Activated T-helper 17 cell treated with anti-CD3 and anti-CD28 coated beads, Interleukin-2, amount 50 U/mL, for 72 hours (primary cell): ENCODE results near the gene OTULIN. TPM values are rescaled to one million over a fixed set of nuclear protein-coding genes. Genes with fewer than 3 reads are reported as not detected.

Experiments
- ATAC-seq: fragments of 150-1000 bp; cut with Tn5 transposase; replicated peaks from 2 replicates; pipeline ENCODE4 v1.10.0; 2021; ENCODE audit warnings: mild to moderate bottlenecking, moderate library complexity
- H3K27ac Mint-ChIP-seq: one replicate; pipeline ENCODE4 v1.8.0; 2022; ENCODE audit warnings: mixed read lengths
- H3K27me3 Mint-ChIP-seq: one replicate; pipeline ENCODE4 v1.8.0; 2022; ENCODE audit warnings: mixed read lengths
- H3K36me3 Mint-ChIP-seq: one replicate; pipeline ENCODE4 v1.8.0; 2022; ENCODE audit warnings: low read depth, mild to moderate bottlenecking, mixed read lengths
- H3K4me1 Mint-ChIP-seq: one replicate; pipeline ENCODE4 v1.8.0; 2022; ENCODE audit warnings: mixed read lengths
- H3K4me3 Mint-ChIP-seq: one replicate; pipeline ENCODE4 v1.8.0; 2022; ENCODE audit warnings: mild to moderate bottlenecking, mixed read lengths
- H3K9me3 Mint-ChIP-seq: one replicate; pipeline ENCODE4 v1.8.0; 2022; ENCODE audit warnings: mixed read lengths
- total RNA-seq, 2 donors: library from RNA; stranded (reverse); gene quantifications; one replicate each; pipeline ENCODE4 v1.2.3, GENCODE V29; 2022

The OTULIN gene
- total RNA-seq, 2 donors from 2014 or later, result 67.2 to 73.9 TPM

DNA sequence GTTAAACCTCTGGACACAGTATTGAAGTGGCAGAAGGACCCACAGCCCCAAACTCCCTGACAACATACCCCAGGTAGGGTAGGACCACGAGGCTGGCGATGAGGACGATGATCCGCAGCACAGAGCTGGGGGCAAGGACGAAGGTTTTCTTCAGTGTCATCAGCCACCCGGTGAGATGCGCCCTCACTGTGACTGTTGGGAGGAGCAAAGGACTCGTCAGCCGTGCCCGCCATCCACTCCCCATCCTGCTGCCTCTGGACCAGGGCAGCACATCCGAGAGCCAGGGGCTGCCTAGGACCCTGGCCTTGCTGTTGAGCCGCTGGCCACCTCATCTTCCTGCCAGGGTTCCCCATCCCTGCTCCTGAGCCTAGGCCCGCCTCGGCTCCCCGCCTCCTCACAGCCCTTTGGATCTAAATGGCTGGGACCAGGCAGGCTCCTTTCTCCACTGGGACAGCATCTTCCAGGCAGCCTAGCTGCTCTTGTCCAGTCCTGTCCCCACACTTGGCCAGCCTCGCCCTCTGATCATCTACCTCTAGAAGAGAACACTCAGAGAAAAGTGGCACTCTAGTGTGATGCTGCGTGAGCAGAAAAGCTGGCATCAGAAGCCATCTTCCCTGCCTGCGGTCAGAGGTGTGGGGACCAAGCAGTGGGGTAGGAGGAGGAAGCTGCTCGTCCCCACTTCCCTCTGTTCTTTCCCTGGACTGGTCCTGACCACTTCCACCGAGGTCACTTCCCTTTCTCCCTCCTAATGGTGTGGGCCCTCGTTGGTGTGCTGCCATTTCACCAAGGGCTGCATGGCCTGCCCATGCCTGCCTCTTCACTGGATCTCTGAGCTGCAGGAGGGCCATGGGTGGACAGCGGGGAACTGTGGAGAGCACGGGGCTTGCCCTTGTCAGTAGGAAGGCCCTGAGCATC is 49.2 kb downstream of the OTULIN start:
- H3K27me3 Mint-ChIP-seq, result no peaks in the 10 kb centered on the region
- H3K4me3 Mint-ChIP-seq, result no peak overlapping the region
- peak overlapping the region; percentile 66 for H3K27ac Mint-ChIP-seq
- ATAC-seq, result peak; percentile 8
- H3K36me3 Mint-ChIP-seq, result peaks cover 100% of the 10 kb centered on the region
- H3K9me3 Mint-ChIP-seq, result no peaks in the 10 kb centered on the region
- peaks cover 6% of the 10 kb centered on the region for H3K4me1 Mint-ChIP-seq

DNA sequence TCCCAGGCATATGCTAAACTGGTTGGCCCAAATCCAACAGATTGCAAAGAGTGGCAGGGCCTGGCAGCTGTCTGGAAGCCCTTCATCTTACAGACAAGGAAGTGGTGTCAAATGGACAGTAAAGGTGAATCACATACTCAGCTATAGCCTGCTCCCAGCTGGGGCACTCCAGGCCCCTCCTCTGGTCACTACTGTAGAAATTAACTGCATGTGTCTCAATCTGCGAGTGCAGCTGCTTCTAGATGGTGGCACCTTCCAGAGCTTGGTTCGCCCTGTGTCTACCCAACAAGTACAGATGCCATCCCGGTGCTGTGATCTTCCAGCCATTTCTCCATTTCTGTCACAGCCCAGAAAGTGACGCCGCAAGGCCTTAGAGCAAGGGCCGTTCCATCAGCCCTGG is 50.2 kb downstream of the OTULIN start:
- no peaks in the 10 kb centered on the region for H3K27me3 Mint-ChIP-seq
- peak overlapping the region; percentile 66 for H3K27ac Mint-ChIP-seq
- peaks cover 98% of the 10 kb centered on the region for H3K36me3 Mint-ChIP-seq
- no peak for ATAC-seq
- no peak overlapping the region for H3K4me3 Mint-ChIP-seq
- H3K4me1 Mint-ChIP-seq, result peaks cover 9% of the 10 kb centered on the region
- H3K9me3 Mint-ChIP-seq, result no peaks in the 10 kb centered on the region

DNA sequence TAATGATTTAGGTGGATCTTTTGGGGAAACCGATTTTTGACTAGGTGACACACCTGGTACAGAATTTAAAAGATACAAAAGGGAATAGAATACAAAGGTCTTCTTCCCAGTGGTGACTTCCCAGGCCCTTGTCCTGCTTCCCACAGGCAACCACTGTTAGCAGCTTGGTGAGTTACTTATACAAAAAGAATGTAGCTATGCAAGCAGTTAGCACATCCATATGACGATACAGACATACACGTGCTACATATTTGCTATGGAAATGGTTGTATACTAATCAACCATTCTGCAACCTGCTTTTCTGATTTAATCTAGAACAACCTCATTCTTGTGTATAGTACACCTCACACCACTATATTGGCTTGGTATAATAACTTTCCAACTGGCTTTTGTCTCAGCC is 51.0 kb downstream of the OTULIN start:
- no peak for ATAC-seq
- Mint-ChIP-seq H3K27me3 (no peaks in the 10 kb centered on the region), H3K9me3 (no peaks in the 10 kb centered on the region), H3K36me3 (peaks cover 91% of the 10 kb centered on the region), H3K4me1 (peaks cover 14% of the 10 kb centered on the region), H3K4me3 (no peak overlapping the region), H3K27ac (peak overlapping the region; percentile 62)

DNA sequence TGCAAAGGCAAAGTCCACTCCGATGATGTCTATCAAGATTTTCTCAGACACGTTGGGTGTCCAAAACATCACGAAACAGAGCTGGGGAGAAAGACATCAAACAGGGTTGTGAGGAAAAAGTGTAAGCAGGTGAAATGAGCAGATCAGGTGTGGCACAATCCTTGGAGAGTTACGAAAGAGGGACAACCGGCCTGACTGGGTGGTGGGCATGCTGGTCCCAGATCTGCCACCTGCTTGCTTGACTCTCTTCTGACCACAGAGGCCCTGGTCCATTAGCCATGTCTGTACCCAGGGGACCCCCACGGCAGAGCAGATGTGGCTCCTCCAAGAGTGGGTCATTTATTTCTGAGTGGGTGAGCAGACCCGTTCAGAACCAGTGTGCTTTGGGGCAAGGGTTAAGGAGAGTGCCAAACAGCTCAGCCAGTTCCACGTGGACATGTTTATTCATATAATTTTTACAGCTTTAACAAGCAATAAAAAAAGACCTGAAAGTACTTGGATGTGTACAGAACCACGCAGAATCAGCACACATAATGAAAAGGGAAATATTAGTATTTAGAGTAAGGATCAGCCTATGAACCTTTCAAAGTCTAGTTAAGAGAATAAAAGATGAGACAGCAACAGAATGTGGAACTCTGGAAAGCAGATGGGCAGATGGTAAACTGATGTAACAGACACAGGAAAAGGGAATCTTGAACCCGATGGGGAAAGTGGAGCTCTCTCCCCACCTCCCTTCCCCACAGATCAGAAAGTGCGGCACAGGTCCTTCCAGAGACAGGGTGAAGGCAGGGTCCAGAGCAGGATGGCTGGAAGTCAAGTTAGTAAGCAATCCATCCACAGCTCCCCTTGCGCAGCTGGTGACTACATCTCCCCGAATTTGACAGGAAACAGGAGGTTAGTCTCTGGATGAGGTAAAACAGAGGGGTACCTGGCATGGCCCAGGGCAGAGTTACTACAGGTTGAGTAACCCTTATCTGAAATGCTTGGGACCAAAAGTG is 52.5 kb downstream of the OTULIN start:
- H3K36me3 Mint-ChIP-seq, result peaks cover 75% of the 10 kb centered on the region
- no peaks in the 10 kb centered on the region for H3K9me3 Mint-ChIP-seq
- H3K27me3 Mint-ChIP-seq, result no peaks in the 10 kb centered on the region
- no peak for ATAC-seq
- peaks cover 16% of the 10 kb centered on the region for H3K4me1 Mint-ChIP-seq
- H3K4me3 Mint-ChIP-seq, result no peak overlapping the region
- H3K27ac Mint-ChIP-seq, result peak overlapping the region; percentile 62

DNA sequence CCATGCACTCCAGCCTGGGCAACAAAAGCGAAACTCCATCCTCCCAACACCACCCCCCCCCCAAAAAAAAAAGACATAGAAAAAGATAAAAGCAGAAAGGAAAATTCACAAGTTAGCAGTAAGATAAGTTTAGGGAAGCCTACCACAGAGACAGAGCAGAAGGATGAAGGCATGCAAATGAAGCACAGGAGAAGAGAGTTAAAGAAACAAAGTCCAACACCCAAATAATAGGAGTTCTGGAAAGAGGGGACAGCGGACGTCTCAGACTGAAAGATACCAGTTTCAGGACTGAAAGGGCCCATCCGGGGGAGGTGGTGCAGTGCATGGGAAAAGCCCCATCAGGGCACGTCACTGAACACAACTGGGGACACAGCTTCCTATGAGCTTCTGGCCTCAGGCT is 54.3 kb downstream of the OTULIN start:
- ATAC-seq, result no peak
- H3K36me3 Mint-ChIP-seq, result peaks cover 71% of the 10 kb centered on the region
- no peaks in the 10 kb centered on the region for H3K27me3 Mint-ChIP-seq
- peak overlapping the region; percentile 62 for H3K27ac Mint-ChIP-seq
- H3K4me3 Mint-ChIP-seq, result no peak overlapping the region
- peaks cover 16% of the 10 kb centered on the region for H3K4me1 Mint-ChIP-seq
- H3K9me3 Mint-ChIP-seq, result no peaks in the 10 kb centered on the region

DNA sequence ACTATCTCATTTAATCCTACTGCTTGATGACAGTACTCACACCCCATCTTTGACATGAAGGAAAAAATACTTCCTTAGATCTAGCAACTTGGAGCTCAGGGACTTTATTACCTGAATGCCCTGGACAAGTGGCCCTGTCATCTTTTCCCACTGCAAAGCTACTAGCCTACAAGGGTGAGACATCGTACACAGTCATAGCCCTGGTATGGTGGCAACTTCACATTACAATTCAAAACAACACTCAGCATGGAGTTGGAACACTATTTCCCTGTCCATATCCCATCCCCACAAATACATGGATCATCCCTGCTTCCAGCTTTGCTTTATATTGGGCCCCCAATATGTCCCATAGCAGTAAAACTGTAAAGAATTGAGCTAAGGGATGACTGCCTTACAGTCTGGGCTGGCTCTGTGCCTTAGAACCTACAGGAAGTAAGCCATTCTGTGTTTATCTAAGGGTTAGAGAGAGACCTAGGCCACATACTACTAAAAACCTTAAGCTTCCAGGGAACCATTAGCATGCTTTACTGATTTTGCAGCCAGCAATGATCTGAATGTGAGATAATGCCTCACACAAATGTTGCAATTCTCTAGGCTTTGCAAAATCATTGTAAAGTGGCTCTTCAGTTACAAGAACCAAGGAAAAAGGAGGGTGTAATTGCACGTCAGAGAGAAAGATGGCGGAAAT is 55.9 kb downstream of the OTULIN start:
- Mint-ChIP-seq H3K36me3 (peaks cover 71% of the 10 kb centered on the region), H3K9me3 (no peaks in the 10 kb centered on the region), H3K4me3 (no peak overlapping the region), H3K4me1 (peaks cover 16% of the 10 kb centered on the region), H3K27ac (peak overlapping the region; percentile 43), H3K27me3 (no peaks in the 10 kb centered on the region)
- no peak for ATAC-seq

DNA sequence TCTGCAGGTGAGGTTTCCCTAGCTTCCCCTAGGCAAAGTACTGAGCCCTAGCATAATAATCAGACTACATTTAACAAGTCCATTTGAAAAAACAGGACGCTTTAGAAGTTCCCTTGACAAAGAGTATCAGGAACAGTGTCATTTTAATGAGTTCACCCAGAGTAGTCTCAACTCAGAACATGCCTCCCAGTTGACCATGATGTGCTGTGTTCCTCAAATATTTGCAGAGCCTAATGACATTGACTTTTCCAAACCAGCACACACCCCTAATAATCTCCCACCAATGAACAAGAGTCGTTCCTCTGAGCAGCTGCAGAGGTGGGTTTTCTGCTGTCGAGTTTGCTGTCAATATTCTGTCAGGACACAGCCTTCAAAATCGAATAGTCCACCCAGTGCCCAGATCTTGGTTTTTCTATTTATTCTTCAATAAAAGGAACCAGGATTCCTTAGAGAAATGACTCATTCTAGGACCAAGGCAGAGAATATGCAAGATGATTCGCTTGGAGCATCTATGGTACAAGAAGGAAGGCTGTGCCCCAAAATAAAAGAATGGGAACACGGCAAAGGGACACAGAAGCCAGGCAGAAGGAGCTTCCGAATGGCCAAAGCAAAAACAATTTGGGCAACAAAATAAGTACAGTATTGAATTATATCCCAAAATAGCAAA is 57.6 kb downstream of the OTULIN start:
- Mint-ChIP-seq H3K36me3 (peaks cover 63% of the 10 kb centered on the region), H3K4me3 (no peak overlapping the region), H3K4me1 (peaks cover 21% of the 10 kb centered on the region), H3K27me3 (no peaks in the 10 kb centered on the region), H3K27ac (no peak overlapping the region), H3K9me3 (no peaks in the 10 kb centered on the region)
- no peak for ATAC-seq

DNA sequence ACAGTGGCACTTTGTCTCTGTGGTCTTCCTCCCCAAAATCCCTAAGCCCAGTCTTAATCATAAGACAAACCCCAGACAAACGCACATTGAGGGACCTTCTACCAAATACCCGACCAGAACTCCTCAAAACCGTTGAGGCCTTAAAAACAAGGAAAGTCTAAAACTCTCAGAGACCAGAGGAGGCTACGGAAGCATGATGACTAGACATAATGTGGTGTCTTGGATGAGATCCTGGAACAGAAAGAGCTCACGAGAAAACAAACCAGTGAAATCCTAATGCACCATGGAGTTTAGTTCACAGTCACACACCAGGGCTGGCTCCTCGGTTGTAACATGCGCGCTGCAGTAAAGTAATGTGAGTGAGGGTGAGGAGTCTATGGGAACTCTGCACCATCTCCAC is 58.4 kb downstream of the OTULIN start:
- Mint-ChIP-seq H3K27me3 (no peaks in the 10 kb centered on the region), H3K4me1 (peaks cover 21% of the 10 kb centered on the region), H3K27ac (peak overlapping the region; percentile 40), H3K4me3 (no peak overlapping the region), H3K9me3 (no peaks in the 10 kb centered on the region), H3K36me3 (peaks cover 55% of the 10 kb centered on the region)
- no peak for ATAC-seq

DNA sequence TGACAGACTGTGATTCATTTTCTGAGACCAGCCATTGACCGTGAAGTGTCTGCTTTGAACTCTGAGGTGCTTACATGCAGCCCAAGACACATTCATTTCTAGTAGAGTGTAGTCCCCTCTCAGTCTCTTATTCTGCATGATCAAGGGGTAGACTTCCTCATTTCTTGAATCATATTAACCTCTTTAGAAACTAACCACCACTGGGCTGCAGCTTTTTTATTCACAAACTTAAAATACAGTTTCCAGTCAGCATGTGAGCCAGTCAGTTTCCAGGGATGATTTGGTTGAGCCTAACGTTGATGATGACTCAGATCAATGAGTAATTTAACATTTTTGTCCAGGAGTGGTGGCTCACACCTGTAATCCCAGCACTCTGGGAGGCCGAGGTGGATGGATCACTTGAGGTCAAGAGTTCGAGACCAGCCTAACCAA is 59.2 kb downstream of the OTULIN start:
- H3K36me3 Mint-ChIP-seq, result peaks cover 47% of the 10 kb centered on the region

DNA sequence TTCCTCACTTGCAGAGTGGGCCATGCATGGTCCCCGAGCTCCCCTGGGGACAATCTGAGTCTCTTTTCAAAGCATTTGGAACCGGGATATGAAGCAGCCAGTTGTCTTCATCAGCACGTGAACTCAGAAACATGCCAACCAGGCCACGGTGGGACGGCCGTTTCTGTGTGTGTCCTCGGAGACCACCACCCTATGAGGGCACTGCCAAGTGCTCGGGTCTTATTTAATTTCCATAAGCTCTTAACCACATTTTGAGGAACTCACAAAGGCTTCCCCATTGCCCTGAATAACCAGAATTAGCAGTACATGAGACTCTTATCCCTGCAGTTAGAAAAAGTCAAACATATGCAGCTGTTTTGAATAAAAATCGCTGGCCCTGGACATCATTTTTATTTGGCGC is 60.1 kb downstream of the OTULIN start:
- Mint-ChIP-seq H3K27me3 (no peaks in the 10 kb centered on the region), H3K36me3 (peaks cover 39% of the 10 kb centered on the region), H3K4me3 (no peak overlapping the region), H3K4me1 (peaks cover 12% of the 10 kb centered on the region), H3K9me3 (no peaks in the 10 kb centered on the region), H3K27ac (peak overlapping the region; percentile 17)
- ATAC-seq, result no peak

More for the DNA sequence above, 59.2 kb downstream of the OTULIN start:
- no peak overlapping the region for H3K4me3 Mint-ChIP-seq
- no peaks in the 10 kb centered on the region for H3K9me3 Mint-ChIP-seq
- no peaks in the 10 kb centered on the region for H3K27me3 Mint-ChIP-seq
- peak; percentile 96 for ATAC-seq
- peak overlapping the region; percentile 40 for H3K27ac Mint-ChIP-seq
- peaks cover 19% of the 10 kb centered on the region for H3K4me1 Mint-ChIP-seq

DNA sequence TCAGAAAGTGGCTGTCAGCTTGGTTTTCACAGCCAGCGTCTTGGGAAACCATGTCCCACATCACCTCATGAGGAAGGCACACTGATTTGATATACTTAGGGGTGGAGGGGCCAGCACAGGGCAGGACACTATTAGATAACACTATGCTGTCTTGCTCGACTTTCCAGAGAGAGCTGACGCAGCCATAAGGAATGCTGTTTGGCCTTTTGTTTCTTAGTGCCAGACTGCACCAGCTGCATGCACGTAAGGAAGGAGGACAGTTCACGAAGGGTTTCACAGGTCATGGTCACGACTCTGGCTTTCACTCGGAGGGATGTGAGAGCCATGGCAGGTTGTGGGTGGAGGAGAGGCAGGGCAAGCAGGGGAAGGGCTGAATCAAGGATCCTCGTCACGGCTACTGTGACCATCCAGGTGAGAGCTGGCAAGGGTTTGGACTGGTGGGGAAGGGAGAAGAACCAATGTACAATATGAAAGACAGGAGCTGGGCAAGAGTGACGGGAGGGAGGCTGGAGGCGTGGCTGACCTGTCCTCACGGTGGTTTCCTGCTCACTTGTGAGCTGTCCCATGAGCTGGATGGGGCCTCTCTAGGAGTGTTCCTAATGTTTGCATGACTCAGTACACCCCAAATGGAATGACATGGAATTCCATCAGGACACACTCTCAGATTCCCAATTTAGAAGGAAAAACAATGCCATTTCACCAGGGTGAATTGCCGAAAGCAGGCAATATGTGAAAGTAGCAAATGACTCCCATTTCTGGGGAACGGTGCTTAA is 61.7 kb downstream of the OTULIN start:
- ATAC-seq, result no peak
- Mint-ChIP-seq H3K36me3 (peaks cover 53% of the 10 kb centered on the region), H3K4me3 (no peak overlapping the region), H3K9me3 (no peaks in the 10 kb centered on the region), H3K27me3 (no peaks in the 10 kb centered on the region), H3K27ac (peak overlapping the region; percentile 68), H3K4me1 (peaks cover 4% of the 10 kb centered on the region)

DNA sequence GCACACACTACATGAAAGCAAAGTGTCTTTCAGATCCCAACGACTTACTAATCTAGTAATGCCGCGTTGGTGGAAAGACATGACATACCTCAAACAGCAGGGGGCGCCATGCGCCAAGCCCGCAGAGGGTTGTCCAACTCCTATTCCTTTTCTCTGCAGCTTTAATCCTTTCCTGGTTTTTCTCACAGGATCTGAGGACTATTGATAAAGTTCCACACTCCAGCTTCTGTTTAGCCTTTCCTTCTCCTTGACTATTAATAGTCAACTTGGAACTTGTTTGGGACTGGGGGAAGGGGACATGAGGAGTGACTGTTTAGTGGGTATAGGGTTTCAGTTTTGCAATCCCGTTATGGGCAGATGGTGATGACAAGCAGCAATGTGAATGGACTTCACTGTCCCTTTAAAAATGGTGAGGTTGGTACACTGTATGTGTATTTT is 62.9 kb downstream of the OTULIN start:
- Mint-ChIP-seq H3K4me3 (no peak overlapping the region), H3K36me3 (peaks cover 53% of the 10 kb centered on the region), H3K9me3 (no peaks in the 10 kb centered on the region), H3K4me1 (peaks cover 4% of the 10 kb centered on the region), H3K27me3 (no peaks in the 10 kb centered on the region), H3K27ac (no peak overlapping the region)
- peak; percentile 15 for ATAC-seq

DNA sequence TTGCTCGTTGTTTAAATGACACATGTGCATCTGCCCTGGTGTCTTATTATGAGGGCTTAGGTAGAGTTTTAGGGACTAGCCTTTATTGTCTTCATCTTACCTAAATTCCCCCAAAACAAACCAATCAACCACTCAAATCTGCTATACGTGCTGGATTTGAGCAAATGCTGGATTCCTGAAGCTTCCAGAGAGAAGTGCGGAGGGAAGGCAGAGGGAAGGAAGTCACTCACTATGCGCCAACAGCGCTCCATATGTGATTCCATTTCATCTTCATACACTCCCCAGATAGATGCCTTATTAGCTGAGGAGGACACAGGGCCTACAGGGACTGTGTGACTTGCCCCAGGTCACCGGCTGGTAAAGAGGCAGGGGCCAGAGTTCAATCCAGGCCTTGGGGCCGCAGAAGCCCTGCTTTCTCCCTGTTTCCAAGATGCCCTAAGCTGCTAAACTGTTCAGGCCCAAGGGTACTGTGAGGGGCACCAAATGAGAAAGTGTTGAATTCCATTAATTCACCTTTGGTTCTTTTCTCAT is 63.5 kb downstream of the OTULIN start:
- H3K9me3 Mint-ChIP-seq, result no peaks in the 10 kb centered on the region
- H3K27me3 Mint-ChIP-seq, result no peaks in the 10 kb centered on the region
- H3K4me1 Mint-ChIP-seq, result peaks cover 4% of the 10 kb centered on the region
- no peak overlapping the region for H3K4me3 Mint-ChIP-seq
- H3K36me3 Mint-ChIP-seq, result peaks cover 51% of the 10 kb centered on the region
- H3K27ac Mint-ChIP-seq, result no peak overlapping the region
- ATAC-seq, result no peak
